ENCODE results near the gene TREX2.
"Not testable (repeated sequence)": the region's sequence is repeated elsewhere in the genome, so short reads cannot be mapped to it uniquely, and the experiment has no call there.

The TREX2 gene

DNA sequence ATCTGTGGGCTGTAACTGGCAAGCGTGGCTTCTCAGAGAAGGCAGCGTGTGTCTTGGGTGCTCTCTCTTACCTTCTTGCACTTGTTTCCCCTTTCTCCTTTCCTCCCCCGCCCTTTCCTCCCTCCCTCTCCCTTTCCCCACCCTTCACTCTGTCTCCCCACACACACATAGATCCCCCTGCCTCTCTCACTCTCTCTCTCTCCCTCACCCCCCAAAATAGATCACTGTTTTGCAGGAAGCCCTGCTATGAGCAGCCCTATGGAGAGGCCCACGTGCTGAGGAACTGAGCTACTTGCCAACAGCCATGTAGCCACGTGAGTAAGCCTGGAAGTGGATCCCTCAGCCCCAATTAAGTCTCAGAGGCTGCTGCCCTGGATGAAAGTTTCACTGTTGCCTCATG lies 40.4 kb downstream of the TREX2 start:
- peak; percentile 12 for DNase-seq

DNA sequence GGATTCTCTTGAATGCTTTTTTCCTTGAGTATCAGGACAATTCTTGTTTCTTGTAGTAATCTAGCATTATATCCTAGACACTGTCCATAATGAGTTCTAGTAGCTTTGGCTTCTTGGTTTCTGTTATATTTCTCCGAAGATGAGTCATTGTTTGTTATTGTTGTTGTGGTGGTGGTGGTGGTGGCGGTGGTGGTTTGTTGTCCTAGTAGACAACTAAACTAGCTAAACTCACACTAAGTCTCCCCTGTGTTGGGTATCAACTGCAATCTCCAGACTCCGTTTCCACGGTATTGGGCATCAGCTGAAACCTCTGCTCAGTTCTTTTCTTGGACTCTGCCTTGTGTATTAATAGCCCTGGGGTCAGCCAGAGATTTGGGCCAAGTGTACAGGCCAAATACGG lies 41.5 kb downstream of the TREX2 start:
- not testable (repeated sequence) for DNase-seq

DNA sequence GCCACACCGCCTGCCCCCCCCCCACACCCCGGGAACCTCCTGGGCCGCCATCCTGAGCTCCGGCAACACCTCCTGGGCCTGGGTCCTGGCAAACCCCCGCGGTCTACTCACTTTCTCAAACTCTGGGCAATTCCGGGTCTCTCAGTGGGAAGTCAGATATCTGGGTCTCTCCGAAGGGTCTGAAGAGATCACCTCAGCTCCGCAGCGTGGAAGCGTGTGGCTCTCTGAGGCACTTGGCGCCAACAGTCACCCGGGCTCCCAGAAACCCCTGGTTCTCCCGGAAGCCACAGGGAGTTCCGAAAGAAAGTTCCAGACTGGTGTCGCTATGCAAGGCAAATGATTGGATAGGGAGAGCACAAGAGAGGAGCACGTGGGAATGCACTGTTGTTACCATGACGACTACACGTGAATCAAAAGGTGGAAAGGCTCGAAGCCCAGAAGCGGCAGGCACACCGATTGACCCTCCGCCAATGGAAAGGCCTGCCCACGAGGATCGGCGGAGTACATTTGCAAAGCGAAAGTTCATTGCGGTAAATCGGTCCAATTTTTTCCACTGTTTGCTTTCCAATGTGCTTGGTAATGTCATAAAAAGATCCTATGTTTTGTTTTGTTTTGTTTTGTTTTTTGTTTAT lies 44.6 kb downstream of the TREX2 start, which contains the start of gene PNMA6E:
TSS of gene PNMA6E (minus strand) at position 218 of the 632 bp plus-strand sequence. CDS start 2,501 bp downstream, outside the sequence.
- DNase-seq = no peak

DNA sequence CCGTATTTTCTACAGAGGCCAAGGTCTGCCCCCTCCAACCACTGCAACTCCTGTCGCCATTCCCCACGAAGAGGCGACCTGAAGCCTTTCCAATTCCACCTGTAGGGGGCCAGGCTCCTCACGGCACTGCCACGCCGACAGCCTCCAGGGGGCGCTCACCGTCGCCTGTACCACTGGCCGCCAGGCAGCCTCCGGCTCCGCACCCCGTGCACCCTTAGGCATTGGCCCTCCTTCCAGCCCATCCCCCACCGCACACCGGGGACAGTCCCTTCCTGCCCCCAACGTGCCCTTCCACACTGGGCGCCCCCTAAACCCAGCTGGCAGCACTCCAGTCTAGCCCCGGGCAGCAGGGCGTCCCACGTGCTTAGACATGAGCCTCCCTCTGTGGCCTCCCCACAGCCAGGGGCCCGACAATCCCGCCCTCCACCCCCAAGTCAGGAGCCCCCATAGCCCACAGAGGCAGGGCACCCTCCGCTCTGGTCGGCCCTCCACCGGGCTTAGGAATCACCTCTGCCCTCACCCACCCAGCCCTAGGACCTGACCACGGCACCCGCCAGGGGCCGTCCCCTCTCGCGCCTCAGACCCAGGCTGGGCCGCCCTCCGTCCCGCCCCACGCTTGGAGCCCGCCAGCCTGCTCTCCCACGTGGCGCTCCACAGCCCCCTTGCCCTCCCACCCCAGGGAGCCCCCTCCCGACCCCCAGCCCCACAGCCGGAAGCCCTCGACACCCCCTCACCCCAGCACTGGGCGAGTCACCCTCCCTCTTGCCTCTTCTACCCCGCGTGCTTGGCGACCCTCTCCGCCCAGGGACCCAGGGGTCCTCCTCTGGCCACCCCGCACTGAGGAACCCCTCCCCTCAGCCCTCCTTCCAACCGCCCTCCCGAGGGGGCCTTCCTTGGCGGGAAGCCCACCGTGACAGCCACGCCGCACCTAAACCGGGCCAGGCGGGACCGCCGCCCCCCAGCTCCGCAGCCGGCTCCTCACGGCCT lies 45.4 kb downstream of the TREX2 start:
- DNase-seq = no peak

DNA sequence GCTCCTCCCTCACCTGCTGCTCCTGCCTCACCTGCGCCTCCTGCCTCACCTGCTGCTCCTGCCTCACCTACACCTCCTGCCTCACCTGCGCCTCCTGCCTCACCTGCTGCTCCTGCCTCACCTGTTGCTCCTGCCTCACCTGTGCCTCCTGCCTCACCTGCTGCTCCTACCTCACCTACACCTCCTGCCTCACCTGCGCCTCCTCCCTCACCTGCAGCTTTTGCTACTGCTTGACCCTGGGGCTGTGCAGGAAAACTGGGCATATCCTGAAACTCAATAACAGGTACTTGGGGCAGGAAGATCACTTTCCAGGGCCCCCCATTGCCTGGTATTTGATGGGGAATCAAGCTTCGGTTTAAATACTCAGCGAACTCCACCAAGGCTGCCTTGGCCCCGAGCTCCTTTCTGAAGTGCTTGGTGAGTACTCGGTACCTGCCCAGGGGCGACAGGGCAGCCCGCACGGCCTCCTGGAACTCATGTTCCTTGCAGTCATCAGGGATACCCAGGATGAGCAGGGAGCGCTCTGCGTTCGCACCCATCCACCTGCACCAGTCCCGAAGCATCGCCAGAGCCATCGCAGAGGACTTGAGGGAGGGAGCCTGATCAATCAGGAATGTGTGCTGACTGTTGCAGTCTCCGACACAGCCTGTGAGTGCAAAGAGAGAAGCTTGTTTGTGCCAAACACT lies 47.4 kb downstream of the TREX2 start:
- no peak for DNase-seq

DNA sequence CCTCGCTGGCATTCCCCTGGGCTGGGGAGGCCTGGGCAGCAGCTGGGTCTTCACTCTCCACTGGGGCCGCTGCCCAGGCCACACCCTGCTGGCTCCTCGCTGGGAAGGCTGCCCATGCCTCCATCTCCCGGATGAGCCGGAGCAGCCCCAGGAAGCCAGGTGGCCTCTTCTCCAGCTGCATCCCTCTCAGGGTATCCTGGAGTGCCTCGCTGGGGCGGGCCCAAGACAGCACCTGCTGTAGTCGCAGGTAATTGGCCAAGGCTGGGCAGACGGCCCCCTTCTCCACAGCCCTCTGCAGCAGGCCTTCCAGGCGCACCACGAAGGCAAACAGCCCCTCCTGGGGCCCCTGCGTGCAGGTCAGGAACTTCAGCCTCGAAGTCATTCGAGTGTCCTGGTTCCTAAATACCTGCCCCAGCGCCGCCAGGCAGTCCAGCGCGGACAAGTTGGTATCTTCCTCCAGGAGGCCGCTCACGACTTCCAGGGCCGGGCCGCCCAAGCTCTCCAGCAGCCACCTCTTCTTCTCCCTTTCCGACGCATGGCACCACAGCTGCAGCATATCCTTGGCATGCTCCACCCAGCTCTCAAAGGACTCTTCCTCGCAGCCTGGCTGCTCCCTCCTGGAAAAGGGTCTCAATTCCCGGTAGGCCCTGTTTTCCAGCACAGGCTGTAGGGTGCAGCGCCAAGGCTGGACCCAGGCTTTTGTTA lies 48.4 kb downstream of the TREX2 start:
- no peak for DNase-seq

DNA sequence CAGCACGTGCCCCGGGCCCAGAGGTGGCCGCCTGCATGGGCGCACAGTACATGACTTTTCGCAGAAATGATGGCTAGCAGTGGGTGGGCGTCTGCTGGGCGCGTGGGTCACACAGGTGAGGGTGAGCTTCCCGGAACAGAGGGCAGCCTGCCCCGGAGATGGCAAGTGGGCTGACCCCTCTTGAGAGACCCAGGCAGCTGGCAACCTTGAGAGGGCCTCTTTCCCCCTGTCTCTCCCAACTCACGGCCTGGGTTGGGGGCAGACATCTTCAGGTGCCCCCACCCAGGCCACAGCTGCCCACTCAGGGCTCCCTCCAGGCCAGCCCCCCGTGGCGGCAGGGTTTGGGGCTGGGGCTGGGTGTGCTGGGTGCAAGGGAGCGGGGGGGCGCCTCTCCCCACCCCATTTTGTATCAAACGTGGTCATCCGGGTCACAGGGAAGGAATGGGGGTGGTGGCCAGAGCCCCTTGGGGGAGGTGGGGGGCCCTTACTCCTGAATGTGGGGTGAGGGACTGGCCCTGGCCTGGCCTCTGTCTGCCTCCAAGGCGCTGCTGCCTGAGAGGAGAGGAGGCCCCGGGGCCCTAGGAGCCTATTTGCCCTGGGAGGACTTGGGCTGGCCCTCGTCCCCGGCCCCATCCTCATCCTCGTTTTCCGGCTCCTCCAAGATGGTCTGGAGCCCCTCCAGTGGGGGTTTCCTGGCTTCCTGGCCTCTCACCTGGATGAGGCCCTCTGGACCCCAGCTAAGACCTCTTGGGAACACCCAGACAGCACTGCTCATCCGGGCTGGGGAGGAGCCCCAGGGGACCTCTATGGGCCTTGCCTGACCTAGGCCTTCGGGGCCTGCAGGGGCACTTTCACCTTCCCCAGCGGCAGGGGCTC lies 49.3 kb downstream of the TREX2 start:
- no peak for DNase-seq

DNA sequence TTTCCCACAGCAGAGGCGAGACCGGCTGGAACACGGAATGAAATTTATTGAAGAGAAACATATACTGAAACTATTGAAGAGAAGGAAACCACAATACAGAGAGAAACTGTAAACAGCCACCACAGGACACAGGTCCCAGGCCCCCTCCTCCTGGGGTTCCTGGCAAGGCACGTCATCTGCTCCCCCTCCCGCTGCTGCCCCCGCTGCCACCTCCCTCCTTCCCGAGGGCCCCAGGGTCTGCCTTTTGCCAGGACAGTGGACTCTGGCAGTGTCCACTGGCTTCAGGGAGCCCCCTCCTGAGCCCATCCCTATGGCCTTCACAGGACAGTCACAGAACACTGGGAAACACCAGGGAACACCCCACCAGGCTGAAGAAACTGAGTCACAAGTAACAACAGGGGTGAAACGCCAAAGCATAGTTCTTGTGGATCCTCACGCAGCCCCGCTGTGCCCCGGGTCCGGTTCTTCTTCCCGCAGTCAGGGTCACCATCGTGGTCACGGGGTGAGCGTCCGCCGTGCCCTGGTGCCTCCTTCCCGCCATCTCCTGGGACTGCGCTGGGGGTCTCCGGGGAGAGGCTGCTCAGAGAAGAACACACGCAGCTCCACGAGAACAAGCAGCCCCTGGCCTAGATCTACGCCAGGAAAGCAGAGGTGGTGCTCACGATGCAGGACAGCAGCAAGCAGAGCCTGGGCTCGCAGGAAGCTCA lies 50.1 kb downstream of the TREX2 start:
- no peak for DNase-seq

DNA sequence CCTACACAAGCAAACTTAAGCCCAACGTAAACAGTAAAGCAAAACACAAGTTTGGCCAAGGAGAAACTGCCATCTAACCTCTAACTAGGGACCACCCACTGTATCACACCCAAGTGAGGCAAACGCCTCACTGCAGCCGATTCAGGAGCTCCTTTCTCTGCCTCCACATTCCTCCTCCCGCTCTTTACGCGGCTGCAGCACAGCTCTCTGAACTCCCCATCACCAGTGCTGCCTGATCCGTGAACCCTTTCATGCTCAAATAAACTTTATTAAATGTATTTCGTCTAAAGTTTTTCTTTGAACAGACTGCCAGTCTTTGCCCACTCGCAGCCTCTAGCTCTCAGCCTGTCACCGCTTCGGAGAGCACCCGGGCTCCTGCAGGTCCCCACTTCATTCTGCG lies 51.2 kb downstream of the TREX2 start:
- DNase-seq = no peak
